WTC11 (cell line): Measurements from ENCODE around the gene TNFRSF13B. TPM values are rescaled to one million over a fixed set of nuclear protein-coding genes. Genes with fewer than 3 reads are reported as not detected.

Source experiments
- ATAC-seq: fragments of 200-7000 bp; cut with Tn5 transposase; 2 replicates; pipeline ENCODE4 v1.10.0; 2021; ENCODE audit warnings: mild to moderate bottlenecking, moderate library complexity
- CTCF ChIA-PET: fragments of 300-600 bp; sonication (Branson Sonifier 250); formaldehyde crosslinking; loops from one replicate; lab custom pipeline; 2021; ENCODE audit warnings: antibody characterized with exemption; lab: Charles Lee
- POLR2A ChIA-PET: fragments of 350-600 bp; sonication (Branson Sonifier 250); formaldehyde crosslinking; loops from one replicate; lab custom pipeline; 2021; ENCODE audit warnings: antibody characterized with exemption; lab: Charles Lee
- DNase-seq: peaks from one replicate; pipeline ENCODE4 v3.0.0; 2021; ENCODE audit warnings: low spot score
- H3K27ac Mint-ChIP-seq: 2 replicates; pipeline ENCODE4 v1.8.0; 2021; ENCODE audit warnings: mixed read lengths
- H3K27me3 Mint-ChIP-seq: 2 replicates; pipeline ENCODE4 v1.8.0; 2021; ENCODE audit warnings: low read depth, mild to moderate bottlenecking, moderate library complexity, mixed read lengths
- H3K36me3 Mint-ChIP-seq: 2 replicates; pipeline ENCODE4 v1.8.0; 2021; ENCODE audit warnings: mixed read lengths
- H3K4me1 Mint-ChIP-seq: 2 replicates; pipeline ENCODE4 v1.8.0; 2022; ENCODE audit warnings: mixed read lengths
- H3K4me3 Mint-ChIP-seq: 2 replicates; pipeline ENCODE4 v1.8.0; 2021; ENCODE audit warnings: mild to moderate bottlenecking, moderate library complexity, mixed read lengths
- H3K9me3 Mint-ChIP-seq: 2 replicates; pipeline ENCODE4 v1.8.0; 2021; ENCODE audit warnings: mixed read lengths
- AR ChIP-seq: fragments of 250-450 bp; sonication (Bioruptor Pico); IDR thresholded peaks from 2 replicates; pipeline ENCODE4 v1.9.0; 2021; ENCODE audit warnings: mild to moderate bottlenecking
- CDX4 ChIP-seq: fragments of 250-450 bp; sonication (Bioruptor Pico); IDR thresholded peaks from 2 replicates; pipeline ENCODE4 v1.9.0; 2021; ENCODE audit warnings: moderate library complexity, mild to moderate bottlenecking, inconsistent platforms, borderline replicate concordance
- FOXP1 ChIP-seq: sonication (generic); formaldehyde crosslinking; IDR thresholded peaks from 2 replicates; pipeline ENCODE4 v1.8.0; 2022; ENCODE audit warnings: missing genetic modification reagents, mild to moderate bottlenecking, moderate library complexity, borderline replicate concordance
- HMGA2 ChIP-seq: fragments of 250-450 bp; sonication (Bioruptor Pico); IDR thresholded peaks from 2 replicates; pipeline ENCODE4 v1.4.0; 2021; ENCODE audit warnings: mild to moderate bottlenecking, moderate library complexity
- NFE2L1 ChIP-seq: sonication (generic); formaldehyde crosslinking; IDR thresholded peaks from 2 replicates; pipeline ENCODE4 v1.8.1; 2023; ENCODE audit warnings: missing genetic modification reagents
- NR2C2 ChIP-seq: sonication (generic); formaldehyde crosslinking; IDR thresholded peaks from 2 replicates; pipeline ENCODE4 v1.8.0; 2022; ENCODE audit warnings: mild to moderate bottlenecking, missing genetic modification reagents
- PREB ChIP-seq: sonication (generic); formaldehyde crosslinking; IDR thresholded peaks from 2 replicates; pipeline ENCODE4 v1.8.1; 2022; ENCODE audit warnings: mild to moderate bottlenecking, missing genetic modification reagents, moderate library complexity, borderline replicate concordance
- TP53 ChIP-seq: sonication (generic); formaldehyde crosslinking; IDR thresholded peaks from 2 replicates; pipeline ENCODE4 v1.8.1; 2023; ENCODE audit warnings: mild to moderate bottlenecking, missing genetic modification reagents
- USF2 ChIP-seq: sonication (generic); formaldehyde crosslinking; IDR thresholded peaks from 2 replicates; pipeline ENCODE4 v1.8.1; 2023; ENCODE audit warnings: mild to moderate bottlenecking, missing genetic modification reagents, moderate library complexity
- ZMAT4 ChIP-seq: fragments of 250-450 bp; sonication (Bioruptor Pico); IDR thresholded peaks from 2 replicates; pipeline ENCODE4 v1.9.0; 2021; ENCODE audit warnings: mild to moderate bottlenecking
- ZNF219 ChIP-seq: sonication (generic); formaldehyde crosslinking; IDR thresholded peaks from 2 replicates; pipeline ENCODE4 v1.8.0; 2023; ENCODE audit warnings: missing genetic modification reagents, mild to moderate bottlenecking, borderline replicate concordance
- ZNF671 ChIP-seq: fragments of 250-450 bp; sonication (Bioruptor Pico); IDR thresholded peaks from 2 replicates; pipeline ENCODE4 v1.8.0; 2021; ENCODE audit warnings: mild to moderate bottlenecking
- total RNA-seq: library from RNA; stranded (reverse); gene quantifications from 3 replicates; pipeline ENCODE4 v1.2.3, GENCODE V29; 2021

TNFRSF13B gene
- total RNA-seq, 1 experiment from 2014 or later: not detected

- ATAC-seq (no peak), DNase-seq (no peak)
- TF ChIP-seq ZNF219: no peak
- TF ChIP-seq NFE2L1 (CRISPR knock-in tag): no peak
- TF ChIP-seq FOXP1 (CRISPR knock-in tag): no peak
- no peak for TF ChIP-seq NR2C2 (CRISPR knock-in tag)
- TF ChIP-seq AR: no peak
- TF ChIP-seq CDX4: no peak
- no peak for TF ChIP-seq USF2 (CRISPR knock-in tag)
- Mint-ChIP-seq H3K27ac (no peak overlapping the region), H3K4me3 (no peak overlapping the region), H3K36me3 (peaks cover 7% of the 10 kb centered on the region), H3K9me3 (peaks cover 17% of the 10 kb centered on the region), H3K27me3 (no peaks in the 10 kb centered on the region), H3K4me1 (peaks cover 16% of the 10 kb centered on the region)
- POLR2A ChIA-PET: no interaction called here
- CTCF ChIA-PET: no interaction called here
Observed at GRCh38 chr17:16947470-16947869, 24.4 kb downstream of the TNFRSF13B start.

GRCh38 chr17:16945663-16946218, 26.2 kb downstream of the TNFRSF13B start:
- H3K4me1 Mint-ChIP-seq: peaks cover 16% of the 10 kb centered on the region
- H3K27me3 Mint-ChIP-seq: no peaks in the 10 kb centered on the region
- POLR2A ChIA-PET: interaction anchor here (0.6 to 0.7 kb wide), 3 partner anchors 14 to 467 kb away, joined by 4 to 7 read pairs (median 5); no protein-coding TSS in a partner anchor
- DNase-seq (peak; percentile 49), ATAC-seq (peak; percentile 85)
- CTCF ChIA-PET: interaction anchor here (0.5 to 1.5 kb wide), 7 partner anchors 19 to 1268 kb away, joined by 3 to 8 read pairs (median 4); no protein-coding TSS in a partner anchor
- H3K36me3 Mint-ChIP-seq: peaks cover 7% of the 10 kb centered on the region
- TF ChIP-seq HMGA2 (CRISPR knock-in tag) (no peak), ZMAT4 (CRISPR knock-in tag) (no peak), TP53 (CRISPR knock-in tag) (no peak)
- H3K4me3 Mint-ChIP-seq: no peak overlapping the region
- 0 out of 2 replicates have a peak overlapping the region, but pooled peaks have one; percentile 9 for H3K27ac Mint-ChIP-seq
- H3K9me3 Mint-ChIP-seq: peaks cover 17% of the 10 kb centered on the region

GRCh38 chr17:16945136-16945482, 26.8 kb downstream of the TNFRSF13B start:
- H3K4me3 Mint-ChIP-seq: no peak overlapping the region
- no peaks in the 10 kb centered on the region for H3K27me3 Mint-ChIP-seq
- no peak for ATAC-seq
- no peak for TF ChIP-seq ZMAT4 (CRISPR knock-in tag)
- TF ChIP-seq PREB: no peak
- TF ChIP-seq ZNF671 (CRISPR knock-in tag): no peak
- CTCF ChIA-PET: interaction anchor here (0.5 to 1.5 kb wide), 6 partner anchors 19 to 1269 kb away, joined by 3 to 8 read pairs (median 4); no protein-coding TSS in a partner anchor
- H3K9me3 Mint-ChIP-seq: peaks cover 17% of the 10 kb centered on the region
- peaks cover 22% of the 10 kb centered on the region for H3K4me1 Mint-ChIP-seq
- peaks cover 7% of the 10 kb centered on the region for H3K36me3 Mint-ChIP-seq
- POLR2A ChIA-PET: no interaction called here
- no peak overlapping the region for H3K27ac Mint-ChIP-seq
- DNase-seq: no peak
